Epidermal melanocyte (primary cell): Measurements from ENCODE around the gene MROH7.
A peak's percentile ranks its signal among the peaks of the same experiment; 100 is the strongest.

Source experiments
- DNase-seq: peaks from one replicate; pipeline ENCODE4 v3.0.0; 2011; ENCODE audit warnings: low spot score; ENCODE audit not compliant: insufficient read length

The MROH7 gene

GRCh38 chr1:54695764-54696163, 54.2 kb downstream of the MROH7 start:
- no peak for DNase-seq

- DNase-seq: no peak
Observed at GRCh38 chr1:54696262-54696661, 54.7 kb downstream of the MROH7 start.

DNA sequence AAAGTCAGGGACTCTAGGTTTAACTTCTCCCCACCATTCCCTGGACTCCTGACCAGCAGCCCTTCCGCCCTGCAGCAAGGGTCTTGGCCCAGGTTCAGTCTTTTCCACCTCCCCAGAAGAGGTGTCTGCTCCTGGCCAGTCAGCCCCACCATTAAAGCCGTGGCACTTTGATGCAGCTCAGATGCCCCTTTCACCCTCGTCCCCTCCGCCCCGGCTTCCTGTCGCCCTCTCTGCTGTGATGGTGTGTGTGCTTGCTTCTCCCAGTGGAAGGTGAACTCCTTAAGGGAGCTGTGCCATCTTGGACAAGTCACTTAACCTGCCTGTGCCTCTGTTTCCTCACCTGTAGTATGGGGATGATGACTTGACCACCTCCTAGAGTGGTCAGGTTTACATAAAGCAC, 56.3 kb downstream of the MROH7 start:
- DNase-seq: no peak

DNA sequence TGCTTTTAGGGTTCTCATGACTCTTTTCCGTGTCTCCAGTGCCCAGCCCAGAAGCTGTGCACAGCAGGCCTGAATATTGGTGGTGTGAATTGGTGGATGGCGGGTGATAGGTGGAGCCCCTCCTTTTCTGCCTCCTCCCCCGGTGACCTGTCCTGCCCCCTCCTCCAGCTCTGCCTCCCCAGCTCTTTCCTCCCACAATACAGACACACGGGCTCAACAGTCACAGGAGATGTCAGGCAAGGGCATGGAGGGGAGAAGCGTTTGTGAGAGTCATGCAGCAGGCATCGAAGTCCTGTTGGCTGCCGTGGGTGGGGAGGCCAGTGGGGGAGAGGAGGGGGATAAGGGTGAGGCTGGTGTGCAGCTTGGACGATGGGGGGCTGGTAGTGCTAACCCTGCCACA, 56.8 kb downstream of the MROH7 start:
- no peak for DNase-seq

GRCh38 chr1:54699936-54700525, 58.4 kb downstream of the MROH7 start:
- DNase-seq: no peak

- no peak for DNase-seq
Observed at GRCh38 chr1:54701066-54701465, 59.5 kb downstream of the MROH7 start.

DNA sequence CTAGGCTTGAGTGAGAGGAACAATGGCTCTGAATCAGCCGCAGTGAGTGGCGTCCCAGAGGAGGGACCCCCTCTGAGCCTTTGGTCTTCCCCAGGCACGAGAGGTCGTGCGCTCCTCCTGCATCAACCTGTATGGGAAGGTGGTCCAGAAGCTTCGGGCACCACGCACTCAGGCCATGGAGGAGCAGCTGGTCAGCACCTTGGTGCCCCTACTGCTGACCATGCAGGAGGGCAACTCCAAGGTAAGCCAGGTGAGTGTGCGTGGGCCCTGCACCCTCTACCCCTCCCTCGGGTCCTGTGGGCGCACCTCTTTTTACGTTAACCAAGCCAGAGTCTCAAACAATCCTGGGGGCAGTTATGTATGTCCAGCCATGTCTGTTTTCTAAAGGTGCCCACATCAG, 60.4 kb downstream of the MROH7 start:
- no peak for DNase-seq

DNA sequence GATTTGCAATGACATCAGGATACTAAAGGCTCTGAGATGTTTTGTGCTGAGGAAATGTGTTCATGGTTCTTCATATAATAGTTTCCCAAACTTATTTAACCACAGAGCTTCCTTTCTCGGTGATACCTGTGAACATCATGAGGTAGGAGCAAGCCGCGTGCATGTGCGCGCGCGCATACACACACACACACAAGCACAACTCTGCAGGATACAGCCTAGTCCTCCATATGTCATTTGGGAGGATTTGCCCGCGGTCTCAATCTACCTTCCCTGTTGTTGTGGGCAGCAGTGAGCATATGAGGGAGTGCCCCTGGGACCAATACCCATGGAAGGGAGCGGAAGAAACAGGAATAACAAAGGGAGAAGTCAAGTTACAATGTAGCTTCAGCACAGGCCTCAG, 61.9 kb downstream of the MROH7 start:
- DNase-seq: no peak

DNA sequence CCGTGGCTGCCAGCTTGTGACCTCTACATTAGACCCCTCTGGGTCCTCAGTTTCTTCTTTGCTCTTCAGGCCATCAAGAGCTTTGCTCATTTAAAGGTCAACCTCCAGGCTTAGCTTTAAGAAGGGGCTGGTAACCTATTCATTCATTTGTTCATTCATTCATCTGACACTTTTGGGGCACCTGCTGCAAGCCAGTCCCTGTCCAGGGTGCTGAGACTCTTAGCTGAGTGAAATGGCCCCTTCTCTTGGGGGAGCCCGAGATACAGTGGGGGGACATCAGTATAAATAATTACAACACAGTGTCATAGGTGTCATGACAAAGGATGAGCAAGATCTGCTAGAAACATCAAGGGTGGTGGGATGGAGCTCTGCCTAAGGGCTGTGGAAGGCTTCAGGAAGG, 63.6 kb downstream of the MROH7 start:
- DNase-seq: no peak

DNA sequence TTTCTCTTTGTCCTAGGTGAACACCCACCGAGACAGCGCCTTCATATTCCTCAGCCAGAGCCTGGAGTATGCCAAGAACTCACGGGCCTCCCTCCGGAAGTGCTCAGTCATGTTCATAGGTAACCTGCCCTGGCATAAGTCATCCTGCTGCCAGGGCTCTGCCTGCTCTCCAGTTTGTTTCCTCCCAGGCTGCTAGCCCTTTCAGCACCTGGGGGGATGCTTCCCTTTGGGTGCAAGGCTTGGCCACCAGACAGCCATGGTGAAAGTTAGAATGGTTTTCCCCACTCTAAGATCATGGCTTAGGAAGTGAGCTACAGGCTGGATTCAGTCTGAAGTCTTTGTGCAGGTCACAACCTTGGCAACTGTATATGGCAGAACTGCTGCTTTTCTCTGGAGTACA, 64.8 kb downstream of the MROH7 start:
- DNase-seq: no peak

DNA sequence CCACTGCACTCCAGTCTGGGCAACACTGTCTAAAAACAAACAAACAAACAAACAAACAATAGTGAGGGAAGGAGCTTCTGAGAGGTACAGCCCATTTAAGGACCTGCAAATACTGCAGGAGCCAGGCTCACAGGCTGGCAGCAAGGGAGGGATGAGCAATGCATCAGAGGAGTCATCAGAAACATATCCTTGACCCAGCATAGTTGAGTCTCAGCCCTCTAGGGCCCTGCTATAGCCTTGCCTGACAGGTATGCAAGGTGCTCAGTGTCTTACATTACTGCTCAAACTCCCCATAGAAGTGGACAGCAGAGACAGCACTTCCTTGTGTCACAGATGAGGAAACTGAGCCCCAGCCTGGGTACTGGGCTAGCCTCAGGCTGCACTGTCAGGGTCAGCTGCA, 66.8 kb downstream of the MROH7 start:
- DNase-seq: no peak

GRCh38 chr1:54709547-54710292, 68.1 kb downstream of the MROH7 start:
- no peak for DNase-seq

DNA sequence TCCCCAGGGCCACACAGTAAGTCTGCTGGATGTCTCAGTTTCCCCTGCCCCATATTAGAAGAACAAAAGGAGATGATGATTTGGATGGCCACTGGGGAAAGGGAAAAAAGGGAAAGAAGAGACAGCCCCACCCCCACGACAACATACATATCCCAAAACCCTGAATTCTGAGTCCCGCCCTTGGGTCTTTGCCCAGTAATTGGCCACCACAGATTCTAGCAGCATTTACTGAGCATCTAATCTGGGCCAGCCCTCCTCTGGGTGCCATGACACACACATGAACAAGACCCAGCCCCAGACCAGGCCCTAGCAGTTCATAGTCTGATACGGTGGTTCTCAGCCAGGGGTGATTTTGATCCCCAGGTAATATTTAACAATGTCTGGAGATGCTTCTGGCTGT, 68.8 kb downstream of the MROH7 start:
- no peak for DNase-seq

GRCh38 chr1:54710841-54711240, 69.3 kb downstream of the MROH7 start:
- no peak for DNase-seq

GRCh38 chr1:54711536-54711935, 70.0 kb downstream of the MROH7 start:
- no peak for DNase-seq

DNA sequence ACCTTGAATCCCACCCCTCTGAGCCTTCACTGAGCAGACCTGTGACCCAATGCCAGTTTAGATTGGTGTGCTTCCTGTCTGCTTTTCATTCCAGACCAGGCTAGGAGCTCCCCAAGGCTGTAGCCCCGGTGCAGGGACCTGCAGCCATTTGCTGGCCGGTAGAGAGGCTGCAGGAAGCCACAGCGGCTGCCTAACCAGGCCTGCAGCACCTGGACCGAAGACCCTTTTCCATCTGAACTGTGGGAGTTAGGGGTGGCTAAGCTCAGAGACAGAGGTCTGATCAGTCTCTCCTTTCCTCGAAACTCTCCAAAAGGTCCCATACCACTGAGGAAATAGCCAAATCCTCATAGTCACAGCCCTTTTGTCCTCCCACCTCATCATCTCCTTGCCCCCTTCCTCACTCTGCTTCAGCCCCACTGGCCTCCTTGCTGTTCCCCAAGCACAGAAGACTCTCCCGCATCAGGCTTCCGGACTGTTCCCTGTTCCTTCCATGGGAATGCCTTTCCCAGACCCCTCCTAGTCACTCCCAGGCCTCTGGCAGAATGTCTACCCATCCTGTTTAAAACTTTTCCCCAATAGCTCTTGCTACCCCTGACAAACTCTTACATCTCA, 73.4 kb downstream of the MROH7 start:
- no peak for DNase-seq

DNA sequence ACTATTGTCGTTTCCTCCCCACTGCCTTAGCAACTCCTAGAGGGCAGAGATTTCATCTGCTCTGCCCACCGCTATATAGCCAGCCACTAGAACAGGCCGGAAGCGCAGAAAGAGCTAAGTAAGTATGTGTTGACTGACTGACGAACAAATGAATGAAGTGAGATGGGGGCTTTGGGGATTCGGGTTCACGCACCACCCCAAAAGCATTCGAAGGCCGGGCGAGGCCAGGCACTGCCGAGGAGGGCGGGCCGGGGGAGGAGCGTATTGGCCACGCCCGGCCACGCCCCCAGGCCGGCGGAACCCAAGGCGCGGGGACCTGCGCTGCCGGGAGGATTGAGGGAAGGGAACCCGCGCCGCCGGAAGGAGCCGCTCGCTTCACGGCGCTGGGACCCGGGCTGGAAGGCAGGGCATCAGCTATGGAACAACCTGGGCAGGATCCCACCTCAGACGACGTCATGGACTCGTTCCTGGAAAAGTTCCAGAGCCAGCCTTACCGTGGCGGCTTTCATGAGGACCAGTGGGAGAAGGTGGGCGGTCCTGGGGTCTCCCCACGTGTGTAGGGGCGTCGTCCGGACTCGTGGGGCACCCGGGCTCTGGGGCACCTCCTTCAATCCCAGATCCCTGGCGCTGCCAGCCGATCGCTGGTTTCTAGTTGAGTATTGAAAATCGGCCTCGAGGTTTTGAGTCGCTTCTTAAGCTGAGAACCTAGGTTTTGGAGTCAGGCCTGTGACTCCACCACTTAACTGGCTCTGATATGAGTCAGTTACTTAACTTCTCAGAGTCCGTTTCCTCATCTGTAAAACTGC, 74.1 kb downstream of the MROH7 start, which contains the start of gene TTC4:
Gene TTC4, plus strand, starts transcription at position 369 of the 806 bp plus-strand sequence. Its CDS starts 48 bp downstream, at position 417.
- DNase-seq: peak; percentile 76

GRCh38 chr1:54716299-54717047, 74.9 kb downstream of the MROH7 start:
- no peak for DNase-seq

DNA sequence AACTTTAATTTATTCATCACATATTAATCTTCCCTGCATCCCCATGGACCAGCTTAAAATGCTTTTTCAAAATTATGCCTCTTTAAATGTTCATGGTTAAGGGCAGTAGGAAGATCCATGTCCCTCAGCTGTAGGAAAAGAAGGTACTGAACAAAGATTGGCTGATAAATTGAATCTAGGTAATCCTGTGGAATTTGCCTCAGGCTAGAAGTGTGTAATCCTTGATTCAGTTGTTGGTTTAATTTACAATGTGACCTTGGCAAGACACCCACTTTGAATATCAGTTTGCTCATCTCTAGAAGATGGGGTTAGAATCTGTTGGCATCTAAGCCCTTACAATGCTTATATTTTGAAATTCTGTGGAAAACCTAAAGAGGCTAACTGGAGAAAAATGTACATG, 80.1 kb downstream of the MROH7 start:
- no peak for DNase-seq

DNA sequence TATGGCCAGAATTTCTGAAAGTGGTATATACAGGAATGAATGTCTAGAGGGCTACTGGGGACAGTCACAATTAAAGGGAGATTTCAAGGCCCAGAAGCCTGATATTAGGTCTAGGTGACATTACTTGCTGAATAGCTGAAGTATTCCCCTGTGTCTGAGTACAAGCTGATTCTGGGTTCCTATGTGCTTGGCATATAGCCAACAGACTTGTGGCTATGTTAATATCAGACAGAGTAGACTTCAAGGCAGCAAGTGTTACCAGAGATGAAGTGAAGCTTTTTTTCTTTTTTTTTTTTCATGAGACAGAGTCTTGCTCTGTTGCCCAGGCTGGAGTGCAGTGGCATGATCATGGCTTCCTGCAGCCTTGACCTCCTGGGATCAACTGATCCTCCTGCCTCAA, 82.4 kb downstream of the MROH7 start:
- DNase-seq: no peak

GRCh38 chr1:54724771-54725170, 83.2 kb downstream of the MROH7 start:
- no peak for DNase-seq
